HG02840 (cell line): Measurements from ENCODE around the gene FAM83D.
"Not testable (repeated sequence)": the region's sequence is repeated elsewhere in the genome, so short reads cannot be mapped to it uniquely, and the experiment has no call there.

Experiments
- ATAC-seq: cut with Tn5 transposase; IDR thresholded peaks from one replicate; pipeline ENCODE4 v1.9.1; 2021; ENCODE audit warnings: mild to moderate bottlenecking, moderate library complexity, moderate number of reproducible peaks; ENCODE audit not compliant: unreplicated experiment, low FRiP score

The FAM83D gene

GRCh38 chr20:38932457-38933120 lies 6.4 kb downstream of the FAM83D start:
- ATAC-seq = no peak

DNA sequence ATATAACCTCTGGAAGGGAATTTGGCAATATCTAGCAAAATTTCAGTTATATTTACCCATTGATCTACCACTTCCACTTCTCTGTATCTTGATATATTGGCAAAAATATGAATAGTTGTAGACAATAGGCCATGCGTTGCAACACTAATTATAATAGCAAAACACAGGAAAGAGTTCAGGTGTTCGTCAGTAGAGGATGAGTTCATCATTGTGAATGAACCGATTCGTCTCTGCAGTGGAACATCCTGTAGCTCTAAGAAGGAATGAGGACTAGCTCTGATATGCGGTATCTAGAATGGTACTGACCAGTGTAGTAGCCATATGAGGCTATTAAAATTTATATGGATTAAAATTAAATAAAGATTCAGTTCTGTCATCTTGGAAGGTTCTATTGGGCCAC lies 8.3 kb downstream of the FAM83D start:
- ATAC-seq = no peak

GRCh38 chr20:38935285-38935684 lies 9.1 kb downstream of the FAM83D start:
- ATAC-seq = no peak

GRCh38 chr20:38935967-38936407 lies 9.8 kb downstream of the FAM83D start:
- no peak for ATAC-seq

- no peak for ATAC-seq
Observed at GRCh38 chr20:38937000-38937399, 10.8 kb downstream of the FAM83D start.

- no peak for ATAC-seq
Observed at GRCh38 chr20:38937978-38938473, 11.8 kb downstream of the FAM83D start.

- ATAC-seq = no peak
Observed at GRCh38 chr20:38939686-38940085, 13.5 kb downstream of the FAM83D start.

GRCh38 chr20:38940644-38941043 lies 14.4 kb downstream of the FAM83D start:
- no peak for ATAC-seq

DNA sequence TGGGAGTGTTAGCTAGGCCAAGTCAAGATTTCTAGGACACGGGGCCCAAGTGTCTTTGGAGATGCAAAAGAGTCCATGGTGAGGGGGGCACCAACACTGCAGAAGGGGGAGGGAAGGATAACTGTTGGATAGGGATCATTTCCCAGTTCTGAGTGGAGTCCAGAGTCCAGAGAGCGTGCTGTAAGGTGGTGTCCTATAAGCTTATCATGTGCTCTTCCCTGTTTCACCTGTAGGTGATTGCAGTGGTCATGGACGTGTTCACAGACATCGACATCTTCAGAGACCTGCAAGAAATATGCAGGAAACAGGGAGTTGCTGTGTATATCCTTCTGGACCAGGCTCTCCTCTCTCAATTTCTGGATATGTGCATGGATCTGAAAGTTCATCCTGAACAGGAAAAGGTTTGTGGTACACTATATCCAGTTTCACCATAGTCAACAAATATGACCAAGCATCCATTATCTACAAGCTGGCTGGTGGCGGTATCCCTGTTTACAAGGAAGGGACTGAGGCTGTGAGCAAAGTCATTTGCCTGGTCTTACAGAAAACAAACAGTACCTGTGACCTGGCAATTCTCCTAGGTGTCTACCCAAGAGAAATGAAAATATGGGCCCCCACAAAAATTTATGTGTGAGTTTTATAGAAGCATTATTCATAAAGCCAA lies 15.6 kb downstream of the FAM83D start:
- no peak for ATAC-seq

GRCh38 chr20:38945012-38945411 lies 18.8 kb downstream of the FAM83D start:
- no peak for ATAC-seq

- ATAC-seq = no peak
Observed at GRCh38 chr20:38946836-38947235, 20.6 kb downstream of the FAM83D start.

GRCh38 chr20:38947931-38948362 lies 21.7 kb downstream of the FAM83D start:
- no peak for ATAC-seq

DNA sequence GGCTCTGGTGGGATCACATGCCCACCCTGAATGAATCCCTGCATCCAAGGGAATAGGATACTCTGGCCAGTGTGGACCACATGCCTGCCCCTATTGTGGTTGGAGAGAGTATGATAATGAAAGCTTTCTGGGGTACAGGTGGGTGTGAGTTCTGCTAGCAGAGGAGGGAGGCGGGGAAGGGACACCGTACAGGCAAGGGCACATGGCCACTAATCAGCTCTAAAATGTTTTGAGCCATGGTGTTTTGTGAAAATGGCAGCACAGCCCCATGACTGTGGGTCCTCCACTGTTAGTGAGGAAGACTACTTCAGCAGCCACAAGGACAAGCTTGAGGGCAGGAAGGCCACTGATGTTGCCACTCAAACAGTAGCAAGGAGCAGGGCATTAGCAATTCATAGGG lies 24.0 kb downstream of the FAM83D start:
- ATAC-seq = no peak

- ATAC-seq = no peak
Observed at GRCh38 chr20:38951611-38952010, 25.4 kb downstream of the FAM83D start.

GRCh38 chr20:38952153-38952552 lies 25.9 kb downstream of the FAM83D start:
- no peak for ATAC-seq

DNA sequence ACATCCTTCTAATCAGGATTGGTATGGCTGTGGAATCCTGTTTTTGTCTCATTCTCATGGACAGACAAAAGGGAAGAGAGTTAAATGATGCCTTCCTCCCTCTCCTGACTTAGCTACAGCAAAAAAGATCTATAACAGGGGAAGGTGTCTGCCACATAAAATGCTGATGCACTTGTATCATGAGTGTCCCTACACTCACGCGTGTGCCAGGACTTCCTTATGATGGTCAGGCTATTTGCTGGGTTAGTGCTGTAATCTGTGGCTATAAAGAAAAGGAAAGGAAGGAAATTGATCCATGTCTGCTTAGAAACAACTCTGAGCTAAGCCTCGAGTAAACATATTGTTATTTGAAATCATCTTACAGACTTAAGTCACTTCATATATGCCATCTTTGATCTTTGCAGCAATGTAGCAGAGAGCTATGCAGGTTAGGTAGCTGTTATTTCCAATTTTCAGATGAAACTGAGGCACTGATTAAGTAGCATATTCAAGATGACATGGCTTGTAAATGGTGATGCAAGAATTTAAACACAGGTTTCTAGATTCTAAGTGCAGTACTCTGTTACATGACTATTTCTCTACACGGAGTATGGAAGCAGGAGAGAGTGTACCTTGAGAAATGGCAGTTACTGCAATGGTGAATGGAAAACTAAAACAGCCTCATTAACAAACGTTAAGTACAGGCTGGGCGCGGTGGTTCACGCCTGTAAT lies 27.6 kb downstream of the FAM83D start:
- no peak for ATAC-seq

- ATAC-seq = no peak
Observed at GRCh38 chr20:38957235-38957876, 31.1 kb downstream of the FAM83D start.

DNA sequence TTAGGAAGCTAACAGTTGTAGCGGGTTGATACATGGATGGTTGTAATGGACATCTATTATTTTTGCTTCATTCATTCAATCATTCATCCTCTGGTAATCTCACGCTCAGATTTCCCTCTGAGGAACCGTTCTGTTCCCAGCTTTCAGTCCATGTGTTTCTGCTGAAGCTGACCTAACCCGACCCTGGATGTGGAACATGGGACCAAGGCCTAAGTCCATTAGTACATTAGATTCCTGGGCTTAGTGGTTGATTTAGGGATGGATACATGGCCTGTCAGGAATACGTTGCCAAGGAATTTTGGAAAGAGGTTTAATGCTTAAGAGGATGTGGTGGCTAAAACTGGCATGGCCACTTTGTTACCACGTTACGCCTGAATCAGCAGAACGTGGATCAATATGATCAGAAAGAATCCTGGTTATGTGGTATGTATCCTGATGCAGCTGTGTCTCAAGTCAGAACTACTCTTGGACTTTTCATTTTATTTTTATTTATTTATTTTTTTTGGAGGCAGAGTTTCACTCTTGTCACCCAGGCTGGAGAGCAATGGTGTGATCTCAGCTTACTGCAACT lies 31.8 kb downstream of the FAM83D start:
- no peak for ATAC-seq

GRCh38 chr20:38960187-38960687 lies 34.0 kb downstream of the FAM83D start:
- not testable (repeated sequence) for ATAC-seq

GRCh38 chr20:38961530-38962043 lies 35.4 kb downstream of the FAM83D start:
- ATAC-seq = no peak
